Pancreas (tissue), 10 donors: ENCODE measurements around the gene ANKRD36. TPM values are rescaled to one million over a fixed set of nuclear protein-coding genes. Genes with fewer than 3 reads are reported as not detected.
"Not testable (repeated sequence)": the region's sequence is repeated elsewhere in the genome, so short reads cannot be mapped to it uniquely, and the experiment has no call there.

Source experiments
- ATAC-seq, 4 donors: fragments of 200-7000 bp; cut with Tn5 transposase; one replicate each; pipeline versions ENCODE4 v1.8.0 to v1.9.1; 2020; ENCODE audit warnings: mild to moderate bottlenecking in 4 of 4, moderate library complexity in 4 of 4
- DNase-seq, 6 donors: peaks; one replicate each; pipeline ENCODE4 v3.0.0-alpha.2; 2020
- FAIRE-seq: peaks from 2 replicates; lab custom pipeline; 2012; peaks lifted over from hg19 to GRCh38; lab: Jason Lieb, UNC
- H3K27ac ChIP-seq, 4 donors: fragments of 200-600 bp; sonication (generic); 1 replicate in 3 of 4; 2 replicates in 1 of 4; pipeline versions ENCODE4 v1.5.0 to v1.8.0; 2020
- H3K27me3 ChIP-seq, 4 donors: fragments of 200-600 bp; one replicate each; pipeline ENCODE4 v1.8.0; 2021
- H3K36me3 ChIP-seq, 3 donors: fragments of 200-600 bp; sonication (generic) in 1 of 3; one replicate each; pipeline versions ENCODE4 v1.5.0 to v1.8.0; 2020 to 2021
- H3K4me1 ChIP-seq, 3 donors: fragments of 200-600 bp; one replicate each; pipeline ENCODE4 v1.8.0; 2021
- H3K4me3 ChIP-seq, 4 donors: fragments of 200-600 bp; sonication (generic) in 2 of 4; one replicate each; pipeline versions ENCODE4 v1.5.0 to v1.8.0; 2020 to 2021
- H3K9me3 ChIP-seq, 4 donors: fragments of 200-600 bp; one replicate each; pipeline ENCODE4 v1.8.0; 2021
- WGBS, 2 donors: extraction: QIAGEN DNeasy Blood & Tissue Kit; methylation state at CpG; one replicate each; pipeline ENCODE4 v1.1.7; 2013; 5-methylcytosine and 5-hydroxymethylcytosine counted together
- intact Hi-C, 3 donors: fragments of 100-400 bp; cut with DNase I; formaldehyde crosslinking; loops; one replicate each; pipeline versions ENCODE4 v1.11.1 to v1.14.2; 2022
- polyA plus RNA-seq, 2 donors: library from polyadenylated mRNA; stranded (reverse); fragments of 200-250 nt; gene quantifications; one replicate each; pipeline ENCODE4 v1.2.3, GENCODE V29; 2013
- total RNA-seq, 6 donors: library from RNA; stranded (reverse); fragmentation: NEBNext Ultra II Directional in 4 of 6; extraction: Animal tissue kit (Norgen Biotek cat#: 25700) in 4 of 6; gene quantifications; one replicate each; pipeline versions ENCODE4 v1.2.1 to v1.2.4, GENCODE V29; 2021 to 2023
- TF ChIP-seq, protein P1 (sequence below), 4 donors: fragments of 200-600 bp; sonication (generic) in 3 of 4; IDR thresholded peaks; one replicate each; pipeline versions ENCODE4 v1.5.0 to v1.8.0; 2021; ENCODE audit warnings: antibody characterized with exemption in 4 of 4
- donor health status: healthy with polysubstance abuse.
- donor health status: DM: no; HTN: no; CAD: no; lungs with moderate emphysema.
- donor health status: DM: no; HTN: no; CAD: no.
- donor health status: control.
- donor health status: control.
- donor health status: Bipolar disorder and iron deficiency.
- donor health status: DM: yes; HTN: yes; CAD: no.
- donor health status: DM: no; HTN: no; CAD: no.
- donor health status: DM: no; HTN: no; CAD: no.
- donor health status: DM: yes; HTN: yes; CAD: no.

Gene ANKRD36
- 10 to 100 TPM in 5 of 6 donors, 1 to 10 TPM in 1; 7.5 to 18.7 (median 11.5) TPM for total RNA-seq
- polyA plus RNA-seq = 1 to 10 TPM; 5.5 to 7.5 TPM

- H3K36me3 ChIP-seq, FAIRE-seq, intact Hi-C loops, H3K27me3 ChIP-seq, H3K9me3 ChIP-seq, H3K4me1 ChIP-seq: not testable (repeated sequence)
- H3K27ac ChIP-seq = peak within 1 kb of the TSS; percentile 81 to 96 (median 90)
- DNase-seq (peak; percentile 81 to 93 (median 89)), ATAC-seq (peak; percentile 90 to 94 (median 91))
- WGBS, 2 donors = 0% methylated on average over 37 to 62 of the region's 74 CpGs
- TF ChIP-seq, protein P1, sequence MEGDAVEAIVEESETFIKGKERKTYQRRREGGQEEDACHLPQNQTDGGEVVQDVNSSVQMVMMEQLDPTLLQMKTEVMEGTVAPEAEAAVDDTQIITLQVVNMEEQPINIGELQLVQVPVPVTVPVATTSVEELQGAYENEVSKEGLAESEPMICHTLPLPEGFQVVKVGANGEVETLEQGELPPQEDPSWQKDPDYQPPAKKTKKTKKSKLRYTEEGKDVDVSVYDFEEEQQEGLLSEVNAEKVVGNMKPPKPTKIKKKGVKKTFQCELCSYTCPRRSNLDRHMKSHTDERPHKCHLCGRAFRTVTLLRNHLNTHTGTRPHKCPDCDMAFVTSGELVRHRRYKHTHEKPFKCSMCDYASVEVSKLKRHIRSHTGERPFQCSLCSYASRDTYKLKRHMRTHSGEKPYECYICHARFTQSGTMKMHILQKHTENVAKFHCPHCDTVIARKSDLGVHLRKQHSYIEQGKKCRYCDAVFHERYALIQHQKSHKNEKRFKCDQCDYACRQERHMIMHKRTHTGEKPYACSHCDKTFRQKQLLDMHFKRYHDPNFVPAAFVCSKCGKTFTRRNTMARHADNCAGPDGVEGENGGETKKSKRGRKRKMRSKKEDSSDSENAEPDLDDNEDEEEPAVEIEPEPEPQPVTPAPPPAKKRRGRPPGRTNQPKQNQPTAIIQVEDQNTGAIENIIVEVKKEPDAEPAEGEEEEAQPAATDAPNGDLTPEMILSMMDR (IDR thresholded peaks at IDR 0.05) = peak; percentile 23 to 62 (median 51)
- H3K4me3 ChIP-seq = peak within 1 kb of the TSS; percentile 55 to 80 (median 61)
Observed at GRCh38 chr2:97113050-97113881, at the start of gene ANKRD36. TSS of gene ANKRD36 (plus strand) at chr2:97113153. CDS start at chr2:97113740, 587 bp downstream.

DNA sequence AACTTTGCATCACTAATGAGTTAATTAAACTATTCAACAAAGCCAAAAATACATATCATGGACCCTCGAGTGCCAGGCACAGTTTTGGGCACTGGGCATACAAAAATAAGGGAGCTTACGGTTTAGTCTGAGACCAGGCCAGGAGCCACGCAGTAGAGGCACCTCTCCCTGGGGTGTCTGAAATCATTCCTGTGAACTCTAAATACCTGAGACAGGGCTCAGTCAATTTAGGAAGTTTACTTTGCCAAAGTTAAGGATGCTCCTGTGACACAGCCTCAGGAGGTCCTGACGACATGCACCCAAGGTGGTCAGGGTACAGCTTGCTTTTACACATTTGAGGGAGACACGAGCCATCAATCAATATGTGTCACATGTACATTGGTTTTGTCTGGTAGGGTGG is 46.9 kb upstream of the ANKRD36 start:
- H3K4me1 ChIP-seq, ATAC-seq, H3K36me3 ChIP-seq, DNase-seq, intact Hi-C loops, H3K4me3 ChIP-seq, H3K9me3 ChIP-seq, H3K27me3 ChIP-seq, FAIRE-seq, H3K27ac ChIP-seq: not testable (repeated sequence)
- 62 to 66% methylated on average over 5 of the region's 5 CpGs for WGBS, 2 donors

GRCh38 chr2:97067279-97068004 is 45.5 kb upstream of the ANKRD36 start:
- DNase-seq (no peak), ATAC-seq (no peak), FAIRE-seq (no peak)
- Histone ChIP-seq H3K4me1 (no peaks in the 10 kb centered on the region), H3K9me3 (no peaks in the 10 kb centered on the region), H3K4me3 (no peak overlapping the region), H3K36me3 (no peaks in the 10 kb centered on the region), H3K27ac (no peak overlapping the region), H3K27me3 (no peaks in the 10 kb centered on the region)
- 68 to 87% methylated on average over 5 of the region's 5 CpGs for WGBS, 2 donors
- TF ChIP-seq, protein P1 (IDR thresholded peaks at IDR 0.05) = no peak
- intact Hi-C loops = no loop called here

- no peak overlapping the region for H3K4me3 ChIP-seq
- 83 to 89% methylated on average over 1 of the region's 1 CpG for WGBS, 2 donors
- H3K9me3 ChIP-seq = no peaks in the 10 kb centered on the region
- ATAC-seq = no peak
- H3K27ac ChIP-seq = no peak overlapping the region
- no peaks in the 10 kb centered on the region for H3K4me1 ChIP-seq
- DNase-seq = no peak
- FAIRE-seq = no peak
- intact Hi-C loops = no loop called here
- TF ChIP-seq, protein P1 (IDR thresholded peaks at IDR 0.05) = no peak
- H3K36me3 ChIP-seq = no peaks in the 10 kb centered on the region
- H3K27me3 ChIP-seq = no peaks in the 10 kb centered on the region
Observed at GRCh38 chr2:97068074-97068473, 44.9 kb upstream of the ANKRD36 start.

DNA sequence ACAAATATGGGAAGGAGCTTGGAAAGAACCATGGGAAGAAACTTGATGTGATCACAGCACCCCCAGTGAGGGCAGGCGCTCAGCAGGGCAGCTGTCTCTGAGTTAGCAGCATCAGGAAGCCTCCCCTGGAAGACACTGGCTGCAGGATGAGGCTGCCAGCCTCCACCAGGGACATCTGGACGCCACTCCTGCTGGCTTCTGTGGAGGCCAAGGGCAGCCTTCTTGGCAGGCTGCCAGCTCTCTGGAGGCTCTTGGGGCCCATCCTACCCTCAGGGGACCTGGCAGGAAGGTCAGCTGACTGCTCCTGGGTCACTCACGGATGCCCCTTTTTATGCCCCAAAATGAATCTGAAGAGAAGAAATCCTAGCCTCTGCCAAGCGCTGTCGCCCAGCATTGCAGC is 44.2 kb upstream of the ANKRD36 start:
- H3K27me3 ChIP-seq, FAIRE-seq, H3K9me3 ChIP-seq, H3K27ac ChIP-seq, intact Hi-C loops, H3K4me1 ChIP-seq, H3K36me3 ChIP-seq, DNase-seq, H3K4me3 ChIP-seq, ATAC-seq: not testable (repeated sequence)
- WGBS, 2 donors = 72 to 80% methylated on average over 4 of the region's 5 CpGs

GRCh38 chr2:97070915-97071314 is 42.0 kb upstream of the ANKRD36 start:
- H3K27ac ChIP-seq, FAIRE-seq, H3K36me3 ChIP-seq, intact Hi-C loops, H3K27me3 ChIP-seq, H3K4me1 ChIP-seq, DNase-seq, H3K9me3 ChIP-seq, H3K4me3 ChIP-seq, ATAC-seq: not testable (repeated sequence)
- 66 to 78% methylated on average over 2 to 3 of the region's 3 CpGs for WGBS, 2 donors

DNA sequence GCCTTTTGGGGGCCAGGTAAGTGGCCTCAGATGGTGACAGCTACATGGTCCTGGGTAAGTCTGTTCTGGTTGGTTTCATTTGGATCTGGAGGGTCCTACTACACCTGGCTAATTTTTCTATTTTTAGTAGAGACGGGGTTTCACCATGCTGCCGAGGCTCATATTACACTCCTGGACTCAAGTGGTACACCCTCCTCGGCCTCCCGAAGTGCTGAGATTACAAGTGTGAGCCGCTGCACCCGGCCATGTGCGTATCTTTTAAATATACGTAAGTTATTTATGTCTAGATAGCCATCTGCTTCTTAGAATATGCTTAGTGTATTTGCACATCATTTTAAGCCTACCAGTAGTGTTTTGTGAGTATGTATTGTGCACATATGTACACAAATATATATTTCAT is 35.7 kb upstream of the ANKRD36 start:
- FAIRE-seq, H3K4me1 ChIP-seq, DNase-seq, intact Hi-C loops, H3K27me3 ChIP-seq, H3K9me3 ChIP-seq, H3K27ac ChIP-seq, H3K36me3 ChIP-seq, H3K4me3 ChIP-seq, ATAC-seq: not testable (repeated sequence)
- WGBS, 2 donors = 81 to 91% methylated on average over 8 of the region's 8 CpGs

DNA sequence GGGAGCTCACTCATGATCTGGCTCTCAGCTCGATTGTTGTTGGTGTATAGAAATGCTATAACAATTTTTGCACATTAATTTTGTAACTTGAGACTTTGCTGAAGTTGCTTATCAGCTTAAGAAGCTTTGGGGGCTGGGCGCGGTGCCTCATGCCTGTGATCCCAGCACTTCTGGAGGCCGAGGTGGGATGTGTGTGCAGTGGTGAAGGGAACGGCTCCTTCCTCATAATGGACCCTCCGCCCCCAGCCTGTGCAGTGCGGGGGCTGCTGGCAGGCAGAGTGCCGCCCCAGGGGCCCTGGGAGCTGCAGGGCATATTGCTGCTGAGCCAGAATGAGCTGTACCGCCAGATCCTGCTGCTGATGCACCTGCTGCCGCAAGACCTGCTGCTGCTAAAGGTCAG is 32.1 kb upstream of the ANKRD36 start:
- FAIRE-seq, H3K27me3 ChIP-seq, H3K27ac ChIP-seq, H3K4me3 ChIP-seq, DNase-seq, H3K9me3 ChIP-seq, H3K4me1 ChIP-seq, H3K36me3 ChIP-seq, intact Hi-C loops, ATAC-seq: not testable (repeated sequence)
- 81 to 82% methylated on average over 7 of the region's 10 CpGs for WGBS, 2 donors

DNA sequence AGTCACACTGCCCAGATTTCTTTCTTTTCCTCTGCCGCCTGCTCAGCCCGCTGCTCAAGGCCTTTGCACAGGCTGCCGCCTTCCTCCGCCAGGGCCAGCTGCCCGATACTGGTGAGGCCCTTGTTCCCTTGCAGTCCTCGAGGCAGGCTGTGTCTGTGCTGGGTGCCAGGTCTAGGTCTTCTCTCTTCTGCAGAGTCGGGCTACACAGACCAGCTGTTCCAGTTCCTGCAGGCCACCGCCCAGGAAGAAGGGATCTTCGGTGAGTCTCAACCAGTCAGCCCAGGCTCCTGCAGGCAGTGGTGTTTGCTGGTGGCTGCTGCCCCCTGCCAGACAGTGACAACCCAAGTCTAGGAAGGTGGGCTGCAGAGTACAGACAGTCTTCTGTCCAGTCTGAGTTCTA is 30.7 kb upstream of the ANKRD36 start:
- H3K4me3 ChIP-seq, H3K36me3 ChIP-seq, H3K9me3 ChIP-seq, H3K27ac ChIP-seq, intact Hi-C loops, H3K27me3 ChIP-seq, DNase-seq, H3K4me1 ChIP-seq, FAIRE-seq: not testable (repeated sequence)
- 36 to 41% methylated on average over 4 of the region's 9 CpGs for WGBS, 2 donors
- peak in 3 of 4 donors; percentile 22 to 47 (median 37) for ATAC-seq
